Astrocyte (in vitro differentiated cells and primary cell): Measurements from ENCODE around the gene PIM1. TPM values are rescaled to one million over a fixed set of nuclear protein-coding genes. Genes with fewer than 3 reads are reported as not detected.

ENCODE experiments used
- DNase-seq: peaks from one replicate; pipeline ENCODE4 v3.0.0-alpha.2; 2010; ENCODE audit warnings: low read depth
- FAIRE-seq: peaks from 2 replicates; lab custom pipeline; 2011; peaks lifted over from hg19 to GRCh38; lab: Jason Lieb, UNC
- H2AFZ ChIP-seq: 2 replicates; pipeline ENCODE4 v1.6.0; 2012; ENCODE audit warnings: low read depth, low read length, inconsistent platforms
- H3K27ac ChIP-seq: 2 replicates; pipeline ENCODE4 v1.5.1; 2011; ENCODE audit warnings: low read depth, low read length, inconsistent platforms
- H3K27me3 ChIP-seq: 2 replicates; pipeline ENCODE4 v1.6.0; 2011; ENCODE audit warnings: low read length, inconsistent platforms; ENCODE audit not compliant: insufficient read depth
- H3K36me3 ChIP-seq: 2 replicates; pipeline ENCODE4 v1.5.1; 2011; ENCODE audit warnings: low read length, inconsistent platforms; ENCODE audit not compliant: insufficient read depth
- H3K4me1 ChIP-seq: 2 replicates; pipeline ENCODE4 v1.5.1; 2011; ENCODE audit warnings: low read length, inconsistent platforms; ENCODE audit not compliant: insufficient read depth
- H3K4me2 ChIP-seq: 2 replicates; pipeline ENCODE4 v1.6.0; 2012; ENCODE audit warnings: low read length, inconsistent platforms
- H3K4me3 ChIP-seq: 2 replicates; pipeline ENCODE4 v1.5.1; 2011; ENCODE audit warnings: low read depth, mild to moderate bottlenecking, low read length, inconsistent platforms; ENCODE audit not compliant: insufficient read depth
- H3K79me2 ChIP-seq: 2 replicates; pipeline ENCODE4 v1.6.0; 2012; ENCODE audit warnings: mild to moderate bottlenecking, low read length, inconsistent platforms; ENCODE audit not compliant: insufficient read depth
- H3K9ac ChIP-seq: 2 replicates; pipeline ENCODE4 v1.6.0; 2012; ENCODE audit warnings: mild to moderate bottlenecking, low read length, inconsistent platforms
- H3K9me3 ChIP-seq: 2 replicates; pipeline ENCODE4 v1.5.1; 2012; ENCODE audit warnings: low read depth, mild to moderate bottlenecking, low read length, inconsistent platforms; ENCODE audit not compliant: insufficient read depth
- H4K20me1 ChIP-seq: 2 replicates; pipeline ENCODE4 v1.6.0; 2012; ENCODE audit warnings: low read length, inconsistent platforms; ENCODE audit not compliant: insufficient read depth
- H3K27ac Mint-ChIP-seq: one replicate; pipeline ENCODE4 v1.8.0; 2021; ENCODE audit warnings: mild to moderate bottlenecking, mixed read lengths; ENCODE audit not compliant: unreplicated experiment
- H3K27me3 Mint-ChIP-seq: one replicate; pipeline ENCODE4 v1.8.0; 2021; ENCODE audit warnings: low read depth, mixed read lengths; ENCODE audit not compliant: unreplicated experiment
- H3K36me3 Mint-ChIP-seq: one replicate; pipeline ENCODE4 v1.8.0; 2021; ENCODE audit warnings: low read depth, mixed read lengths; ENCODE audit not compliant: unreplicated experiment
- H3K4me1 Mint-ChIP-seq: one replicate; pipeline ENCODE4 v1.8.0; 2021; ENCODE audit warnings: low read depth, mixed read lengths; ENCODE audit not compliant: unreplicated experiment
- H3K4me3 Mint-ChIP-seq: one replicate; pipeline ENCODE4 v1.8.0; 2021; ENCODE audit warnings: mild to moderate bottlenecking, moderate library complexity, mixed read lengths; ENCODE audit not compliant: unreplicated experiment
- H3K9me3 Mint-ChIP-seq: one replicate; pipeline ENCODE4 v1.8.0; 2021; ENCODE audit warnings: mild to moderate bottlenecking, mixed read lengths; ENCODE audit not compliant: unreplicated experiment
- EZH2 ChIP-seq: IDR thresholded peaks from 2 replicates; pipeline ENCODE4 v1.6.1; 2012; ENCODE audit warnings: mild to moderate bottlenecking, low read length, inconsistent platforms; ENCODE audit not compliant: insufficient read depth
- total RNA-seq: library from RNA; stranded (reverse); gene quantifications from 2 replicates; pipeline ENCODE4 v1.2.1, GENCODE V29; 2021
- TF ChIP-seq, protein P1 (sequence below): IDR thresholded peaks from 2 replicates; pipeline ENCODE4 v1.5.1; 2011; ENCODE audit warnings: low read depth, mild to moderate bottlenecking, inconsistent platforms, low read length, moderate library complexity; ENCODE audit not compliant: insufficient read depth

The PIM1 gene
- total RNA-seq, 1 donor from 2014 or later = 32.1 TPM

GRCh38 chr6:37134036-37134395 lies 35.9 kb upstream of the PIM1 start:
- Histone ChIP-seq H3K4me2 (peak overlapping the region; percentile 75), H3K36me3 (no peaks in the 10 kb centered on the region), H3K27ac (peak overlapping the region; percentile 98), H3K9ac (peak overlapping the region; percentile 86), H3K4me3 (no peak overlapping the region), H2AFZ (no peak overlapping the region), H3K27me3 (no peaks in the 10 kb centered on the region), H3K4me1 (peaks cover 57% of the 10 kb centered on the region), H3K9me3 (no peaks in the 10 kb centered on the region), H3K79me2 (no peaks in the 10 kb centered on the region), H4K20me1 (no peaks in the 10 kb centered on the region)
- Mint-ChIP-seq H3K36me3 (peaks cover 2% of the 10 kb centered on the region), H3K27ac (peak overlapping the region; percentile 100), H3K9me3 (no peaks in the 10 kb centered on the region), H3K4me1 (peaks cover 52% of the 10 kb centered on the region), H3K27me3 (no peaks in the 10 kb centered on the region), H3K4me3 (peak overlapping the region; percentile 70)
- peak; percentile 90 for DNase-seq
- no peak for FAIRE-seq
- TF ChIP-seq, protein P1, sequence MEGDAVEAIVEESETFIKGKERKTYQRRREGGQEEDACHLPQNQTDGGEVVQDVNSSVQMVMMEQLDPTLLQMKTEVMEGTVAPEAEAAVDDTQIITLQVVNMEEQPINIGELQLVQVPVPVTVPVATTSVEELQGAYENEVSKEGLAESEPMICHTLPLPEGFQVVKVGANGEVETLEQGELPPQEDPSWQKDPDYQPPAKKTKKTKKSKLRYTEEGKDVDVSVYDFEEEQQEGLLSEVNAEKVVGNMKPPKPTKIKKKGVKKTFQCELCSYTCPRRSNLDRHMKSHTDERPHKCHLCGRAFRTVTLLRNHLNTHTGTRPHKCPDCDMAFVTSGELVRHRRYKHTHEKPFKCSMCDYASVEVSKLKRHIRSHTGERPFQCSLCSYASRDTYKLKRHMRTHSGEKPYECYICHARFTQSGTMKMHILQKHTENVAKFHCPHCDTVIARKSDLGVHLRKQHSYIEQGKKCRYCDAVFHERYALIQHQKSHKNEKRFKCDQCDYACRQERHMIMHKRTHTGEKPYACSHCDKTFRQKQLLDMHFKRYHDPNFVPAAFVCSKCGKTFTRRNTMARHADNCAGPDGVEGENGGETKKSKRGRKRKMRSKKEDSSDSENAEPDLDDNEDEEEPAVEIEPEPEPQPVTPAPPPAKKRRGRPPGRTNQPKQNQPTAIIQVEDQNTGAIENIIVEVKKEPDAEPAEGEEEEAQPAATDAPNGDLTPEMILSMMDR = no peak
- no peak for TF ChIP-seq EZH2

DNA sequence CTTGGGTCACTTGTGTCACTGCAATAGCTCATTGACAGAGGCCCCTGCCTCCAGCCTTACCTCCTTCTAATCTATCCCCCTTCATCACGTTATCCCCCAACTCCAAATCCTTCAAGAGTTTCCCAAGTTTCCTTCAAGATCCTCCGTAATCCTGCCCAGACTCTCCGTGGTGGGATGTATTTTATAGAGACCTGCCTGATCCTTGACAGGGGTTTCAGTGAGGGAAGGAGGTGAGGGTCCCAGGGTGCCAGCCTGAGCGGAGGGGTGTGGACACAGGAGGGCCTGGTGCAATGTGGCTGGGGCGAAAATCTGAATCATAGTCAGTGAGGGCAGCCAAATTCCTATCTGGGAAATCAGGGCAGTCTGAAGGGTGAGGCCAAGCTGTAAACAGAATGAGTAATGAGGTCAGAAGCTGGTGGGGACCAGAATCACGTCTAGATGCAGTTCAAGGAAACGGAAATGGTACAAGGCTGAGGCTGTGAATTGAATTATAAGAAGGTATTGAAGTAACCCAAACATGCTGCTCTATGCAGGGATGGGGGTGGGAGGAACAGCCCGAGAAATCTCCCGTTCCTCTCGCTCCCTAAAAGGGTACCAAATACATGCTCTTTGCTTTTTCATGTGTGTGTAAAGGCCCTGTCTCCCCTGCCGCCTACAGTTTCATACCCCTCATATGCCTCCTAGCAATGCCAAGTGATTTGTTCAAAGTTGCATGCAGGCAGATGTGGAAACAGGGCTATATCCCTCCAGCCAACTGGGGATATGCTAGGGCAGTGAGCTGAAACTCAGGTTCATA lies 35.4 kb upstream of the PIM1 start:
- peaks cover 57% of the 10 kb centered on the region for H3K4me1 Mint-ChIP-seq
- peak overlapping the region; percentile 70 for H3K4me3 Mint-ChIP-seq
- H3K36me3 ChIP-seq = no peaks in the 10 kb centered on the region
- peaks cover 2% of the 10 kb centered on the region for H3K36me3 Mint-ChIP-seq
- no peaks in the 10 kb centered on the region for H3K9me3 Mint-ChIP-seq
- H3K9ac ChIP-seq = peak overlapping the region; percentile 86
- no peaks in the 10 kb centered on the region for H4K20me1 ChIP-seq
- no peaks in the 10 kb centered on the region for H3K27me3 Mint-ChIP-seq
- TF ChIP-seq EZH2 = no peak
- TF ChIP-seq, protein P1 = no peak
- H2AFZ ChIP-seq = no peak overlapping the region
- peak; percentile 97 for DNase-seq
- peak overlapping the region; percentile 75 for H3K4me2 ChIP-seq
- peak; percentile 26 for FAIRE-seq
- H3K9me3 ChIP-seq = no peaks in the 10 kb centered on the region
- H3K27ac Mint-ChIP-seq = peak overlapping the region; percentile 100
- no peak overlapping the region for H3K4me3 ChIP-seq
- peaks cover 60% of the 10 kb centered on the region for H3K4me1 ChIP-seq
- no peaks in the 10 kb centered on the region for H3K27me3 ChIP-seq
- H3K79me2 ChIP-seq = no peaks in the 10 kb centered on the region
- peak overlapping the region; percentile 98 for H3K27ac ChIP-seq
